ENCODE data around the gene ACOT2. TPM values are rescaled to one million over a fixed set of nuclear protein-coding genes. Genes with fewer than 3 reads are reported as not detected.
"Not testable (repeated sequence)": the region's sequence is repeated elsewhere in the genome, so short reads cannot be mapped to it uniquely, and the experiment has no call there.

Gene ACOT2
- total and polyA plus RNA-seq, 10 of the 15 experiments (the other 5 are each of a cell fraction or from before 2014, with no cell fraction given) = 9.6 to 41.9 (median 22.8) TPM

- H3K36me3 ChIP-seq (ENCODE audit: control insufficient read depth in 2 of 2, insufficient read depth in 2 of 2, low read length in 1 of 2); BruUV-seq (replicated peaks); H2AFZ ChIP-seq (ENCODE audit: control insufficient read depth, low read depth, low read length); ATAC-seq; H3K4me1 ChIP-seq (ENCODE audit: control insufficient read depth, insufficient read depth, low read length); FAIRE-seq; H3K9ac ChIP-seq (ENCODE audit: control insufficient read depth, insufficient read depth, low read length); H3K27ac ChIP-seq (ENCODE audit: control insufficient read depth, insufficient read depth); in situ Hi-C loops (cut with MboI); H3K4me2 ChIP-seq (ENCODE audit: control insufficient read depth, insufficient read depth); H4K20me1 ChIP-seq (ENCODE audit: control insufficient read depth, insufficient read depth); intact Hi-C loops (cut with micrococcal nuclease; ENCODE audit: unreplicated experiment); H3K9me3 ChIP-seq (replicated peaks; ENCODE audit: control insufficient read depth, insufficient read depth, low read length); H3K27me3 ChIP-seq (replicated peaks in 1 of 2; ENCODE audit: control insufficient read depth in 2 of 2, insufficient read depth in 2 of 2, low read length in 1 of 2); H3K79me2 ChIP-seq (ENCODE audit: control insufficient read depth, insufficient read depth, low read length); RAD21 ChIA-PET (ENCODE audit: unreplicated experiment); POLR2A ChIA-PET; DNase-seq (ENCODE audit: low read depth, low spot score); H3K4me3 ChIP-seq: not testable (repeated sequence)
- ChIA-PET CTCF (interaction anchor here (0.6 kb wide), 2 partner anchors 21 to 80 kb away, joined by 3 to 4 read pairs; no protein-coding TSS in a partner anchor), SMC1A (ENCODE audit: uncharacterized antibody, unreplicated experiment) (interaction anchor here (1.6 kb wide), 1 partner anchor 56 kb away, joined by 4 read pairs; no protein-coding TSS in a partner anchor)
- 94% methylated on average over 2 of the region's 2 CpGs for WGBS (ENCODE audit: insufficient coverage, insufficient replicate concordance, low lambda C conversion rate, missing lambda C conversion rate)
These were observed 8.2 kb downstream of the ACOT2 start for GRCh38 chr14:73577214-73577613.

GRCh38 chr14:73582102-73582979 lies 13.3 kb downstream of the ACOT2 start:
- WGBS (ENCODE audit: insufficient coverage, insufficient replicate concordance, low lambda C conversion rate, missing lambda C conversion rate) = 16% methylated on average over 10 of the region's 11 CpGs
- ChIA-PET CTCF (interaction anchor here (0.7 to 1.5 kb wide), 2 partner anchors 12 to 83 kb away, joined by 3 read pairs; no protein-coding TSS in a partner anchor), SMC1A (ENCODE audit: uncharacterized antibody, unreplicated experiment) (interaction anchor here (0.6 to 1.1 kb wide), 3 partner anchors 17 to 80 kb away, joined by 3 read pairs; no protein-coding TSS in a partner anchor), POLR2A (interaction anchor here (0.6 kb wide), 1 partner anchor 109 kb away, joined by 3 read pairs; no protein-coding TSS in a partner anchor), RAD21 (ENCODE audit: unreplicated experiment) (interaction anchor here (0.7 to 1.7 kb wide), 2 partner anchors 51 to 74 kb away, joined by 4 read pairs; no protein-coding TSS in a partner anchor)
- intact Hi-C loops (cut with micrococcal nuclease; ENCODE audit: unreplicated experiment); H4K20me1 ChIP-seq (ENCODE audit: control insufficient read depth, insufficient read depth); H3K79me2 ChIP-seq (ENCODE audit: control insufficient read depth, insufficient read depth, low read length); H3K27me3 ChIP-seq (replicated peaks in 1 of 2; ENCODE audit: control insufficient read depth in 2 of 2, insufficient read depth in 2 of 2, low read length in 1 of 2); H3K4me1 ChIP-seq (ENCODE audit: control insufficient read depth, insufficient read depth, low read length); DNase-seq (ENCODE audit: low read depth, low spot score); H3K4me3 ChIP-seq; in situ Hi-C loops (cut with MboI); H3K9ac ChIP-seq (ENCODE audit: control insufficient read depth, insufficient read depth, low read length); H3K9me3 ChIP-seq (replicated peaks; ENCODE audit: control insufficient read depth, insufficient read depth, low read length); BruUV-seq (replicated peaks); H2AFZ ChIP-seq (ENCODE audit: control insufficient read depth, low read depth, low read length); H3K27ac ChIP-seq (ENCODE audit: control insufficient read depth, insufficient read depth); H3K4me2 ChIP-seq (ENCODE audit: control insufficient read depth, insufficient read depth); H3K36me3 ChIP-seq (ENCODE audit: control insufficient read depth in 2 of 2, insufficient read depth in 2 of 2, low read length in 1 of 2): not testable (repeated sequence)
- peak; percentile 99 for FAIRE-seq
- ATAC-seq = peak; percentile 95
- TF ChIP-seq RAD51 (IDR thresholded peaks at IDR 0.05) (0 out of 2 replicates have a peak, but pooled peaks have one; percentile 25), BHLHE40 (IDR thresholded peaks at IDR 0.05; ENCODE audit: borderline replicate concordance in 1 of 2, low read depth in 2 of 2, low read length in 1 of 2) (peak in 1 of 2 experiments; percentile 12; a peak in 1 of 4 replicates), NR2F1 (conservative IDR thresholded peaks at IDR 0.05) (peak; percentile 62), MTA2 (IDR thresholded peaks at IDR 0.05; ENCODE audit: low read depth) (peak; percentile 22; the same call in 1 of the 2 replicates)

All from GM12878 (cell line).